ENCODE results near the gene ORMDL3.
A peak's percentile ranks its signal among the peaks of the same experiment; 100 is the strongest.
"Not testable (repeated sequence)": the region's sequence is repeated elsewhere in the genome, so short reads cannot be mapped to it uniquely, and the experiment has no call there.

Gene ORMDL3

GRCh38 chr17:39924691-39925055 lies 2.7 kb downstream of the ORMDL3 start:
- no peak for DNase-seq (ENCODE audit: low spot score)

GRCh38 chr17:39923836-39924690 lies 3.3 kb downstream of the ORMDL3 start:
- peak; percentile 65 for DNase-seq (ENCODE audit: low spot score)

DNA sequence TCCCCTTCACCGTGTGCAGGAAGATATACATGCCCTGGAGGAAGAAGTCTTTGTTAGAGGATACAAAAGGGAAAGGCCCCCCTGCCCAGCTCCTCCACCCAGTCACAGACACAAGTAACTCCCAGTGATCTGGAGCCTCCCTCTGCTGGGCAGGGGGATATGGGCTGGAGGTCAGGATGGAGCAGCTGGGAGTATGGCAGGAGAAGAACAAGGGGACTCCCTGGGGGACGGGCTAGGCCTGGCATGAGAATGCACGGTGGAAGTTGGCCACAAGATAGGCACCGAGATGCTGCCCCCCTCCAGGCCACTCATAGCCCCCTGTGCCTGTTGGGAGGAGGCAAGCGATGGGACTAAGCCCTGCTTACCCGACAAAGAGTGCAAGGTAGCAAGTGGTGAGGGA lies 4.2 kb downstream of the ORMDL3 start:
- DNase-seq (ENCODE audit: low spot score) = no peak

DNA sequence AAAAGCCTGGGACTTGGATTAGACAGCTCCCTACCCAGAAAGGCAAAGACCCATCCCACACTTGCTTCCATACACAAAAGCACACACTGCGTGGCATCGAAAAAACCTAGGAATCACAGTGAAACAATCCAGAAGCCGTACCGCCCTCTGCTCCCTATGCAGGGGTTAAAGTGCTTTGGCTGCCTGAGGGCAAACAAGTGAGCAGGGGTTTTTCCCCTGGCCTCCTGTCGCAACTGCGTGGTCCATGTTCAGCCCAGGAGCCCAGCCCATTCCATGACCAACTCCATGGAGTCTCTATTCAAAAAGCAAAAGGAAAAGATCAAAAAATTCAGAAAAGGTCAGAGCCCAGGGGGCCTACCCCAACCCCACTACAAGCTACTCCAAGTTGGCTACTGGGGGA lies 5.4 kb downstream of the ORMDL3 start:
- no peak for DNase-seq (ENCODE audit: low spot score)

GRCh38 chr17:39921323-39921722 lies 6.1 kb downstream of the ORMDL3 start:
- no peak for DNase-seq (ENCODE audit: low spot score)

DNA sequence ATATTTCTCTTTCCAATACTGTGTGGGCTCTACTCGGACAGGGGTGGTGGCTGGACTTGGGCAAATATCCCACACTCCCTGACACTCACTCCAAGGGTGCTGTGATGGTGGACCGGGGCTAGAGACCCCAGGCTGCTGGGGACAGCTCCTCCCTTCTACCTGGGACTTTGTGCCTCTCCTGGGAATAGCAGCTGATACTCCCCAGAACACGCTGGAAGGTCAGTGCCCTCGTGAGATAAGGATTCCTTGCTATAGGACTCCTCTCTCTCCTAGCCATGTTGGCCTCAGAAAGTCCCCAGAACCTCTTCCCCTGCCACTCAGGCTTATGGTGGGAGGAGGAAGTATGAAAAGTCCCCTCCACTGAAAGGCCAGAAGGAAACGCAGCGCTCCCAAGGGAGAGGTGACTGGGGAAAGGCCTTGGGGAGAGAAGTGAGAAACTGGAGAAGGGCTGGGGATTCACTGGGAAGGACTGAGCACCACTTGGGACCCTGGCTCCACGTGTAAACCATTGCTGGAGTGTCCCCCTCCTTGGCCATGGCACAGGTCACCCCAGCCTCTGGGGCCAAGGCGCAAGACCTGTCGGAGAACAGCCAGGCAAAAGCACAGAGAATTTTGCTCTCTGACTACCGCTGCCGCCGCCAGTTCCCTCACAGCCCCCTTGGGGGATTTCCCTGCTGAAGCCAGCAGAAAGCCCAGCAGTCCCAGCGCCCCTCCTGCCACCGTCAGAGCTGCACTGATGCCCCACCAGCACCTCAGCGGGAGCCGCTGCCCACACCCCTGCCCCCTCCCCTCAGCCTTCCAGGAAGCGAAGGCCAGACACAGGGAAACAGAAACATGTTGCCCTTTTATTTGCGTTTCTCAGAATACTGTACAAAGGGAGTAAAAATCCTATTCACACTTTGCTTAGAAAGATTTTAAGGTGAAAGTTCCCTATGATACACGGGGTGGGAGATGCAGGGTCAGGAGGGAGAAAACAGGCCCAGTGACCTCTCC lies 6.9 kb downstream of the ORMDL3 start:
- DNase-seq (ENCODE audit: low spot score) = no peak

DNA sequence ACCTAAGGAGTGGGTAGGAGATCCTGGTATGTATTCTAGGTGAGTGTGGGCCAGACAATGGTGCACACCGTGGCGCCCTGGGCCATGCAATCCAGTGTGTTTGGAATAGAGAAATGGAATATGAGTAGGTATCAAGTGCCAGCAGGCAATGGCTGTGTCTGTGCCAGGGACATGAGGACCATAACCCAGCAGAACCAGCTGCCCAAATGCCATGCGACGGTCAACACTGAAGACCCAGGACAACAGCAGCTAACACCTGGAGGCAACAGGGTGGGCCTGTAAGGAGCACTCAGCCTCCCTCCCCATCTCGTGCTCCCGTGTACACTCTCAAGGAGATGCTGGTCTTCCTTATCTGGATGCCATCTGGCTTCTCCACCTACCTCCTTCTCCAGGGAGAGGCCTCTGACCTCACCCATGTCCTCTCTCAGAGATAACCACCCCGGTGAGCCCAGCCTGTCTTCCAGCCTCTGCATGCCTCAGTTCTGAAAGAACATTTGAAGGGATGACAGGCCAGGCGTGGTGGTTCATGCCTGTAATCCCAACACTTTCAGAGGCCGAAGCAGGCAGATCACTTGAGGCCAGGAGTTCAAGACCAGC lies 8.2 kb downstream of the ORMDL3 start:
- DNase-seq (ENCODE audit: low spot score) = no peak

GRCh38 chr17:39916918-39917317 lies 10.5 kb downstream of the ORMDL3 start:
- no peak for DNase-seq (ENCODE audit: low spot score)

DNA sequence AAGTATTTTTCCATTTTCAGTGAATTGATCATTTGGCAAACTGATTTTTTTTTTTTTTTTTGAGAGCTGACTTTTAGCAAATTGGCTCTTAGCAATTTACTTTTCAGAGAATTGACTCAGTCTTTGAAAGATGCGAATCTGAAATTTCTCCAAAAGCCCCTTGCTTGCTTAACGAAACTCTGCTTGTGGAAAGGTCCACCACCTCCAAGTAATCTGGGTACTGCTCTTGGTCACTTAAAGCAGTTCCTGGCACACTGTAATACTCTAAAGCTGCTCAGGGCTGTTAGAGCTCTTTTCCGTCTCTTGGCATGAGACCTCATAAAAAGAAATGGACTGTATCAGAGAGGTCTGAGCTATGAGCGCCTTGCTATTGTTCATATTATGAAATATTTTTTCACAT lies 11.8 kb downstream of the ORMDL3 start:
- no peak for DNase-seq (ENCODE audit: low spot score)

GRCh38 chr17:39913989-39914388 lies 13.4 kb downstream of the ORMDL3 start:
- no peak for DNase-seq (ENCODE audit: low spot score)

- DNase-seq (ENCODE audit: low spot score) = no peak
These were observed 18.5 kb downstream of the ORMDL3 start for GRCh38 chr17:39908789-39909352.

DNA sequence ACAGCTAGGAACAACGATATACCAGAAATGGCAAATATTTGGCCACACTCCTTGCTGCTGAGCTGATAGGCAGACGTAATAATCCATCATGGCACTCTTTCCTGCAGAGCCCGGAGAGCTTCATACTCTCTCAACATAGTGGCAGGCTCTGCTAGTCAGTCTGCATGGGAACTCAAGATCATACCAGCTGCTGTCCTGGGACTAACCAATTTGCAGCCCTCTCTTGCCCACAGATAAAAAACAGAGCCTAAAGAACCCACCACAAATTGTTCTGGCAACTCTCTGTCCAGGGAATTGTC lies 22.5 kb downstream of the ORMDL3 start:
- peak; percentile 34 for DNase-seq (ENCODE audit: low spot score)

GRCh38 chr17:39903158-39903884 lies 24.1 kb downstream of the ORMDL3 start:
- no peak for DNase-seq (ENCODE audit: low spot score)

GRCh38 chr17:39902027-39902426 lies 25.4 kb downstream of the ORMDL3 start:
- not testable (repeated sequence) for DNase-seq (ENCODE audit: low spot score)

DNA sequence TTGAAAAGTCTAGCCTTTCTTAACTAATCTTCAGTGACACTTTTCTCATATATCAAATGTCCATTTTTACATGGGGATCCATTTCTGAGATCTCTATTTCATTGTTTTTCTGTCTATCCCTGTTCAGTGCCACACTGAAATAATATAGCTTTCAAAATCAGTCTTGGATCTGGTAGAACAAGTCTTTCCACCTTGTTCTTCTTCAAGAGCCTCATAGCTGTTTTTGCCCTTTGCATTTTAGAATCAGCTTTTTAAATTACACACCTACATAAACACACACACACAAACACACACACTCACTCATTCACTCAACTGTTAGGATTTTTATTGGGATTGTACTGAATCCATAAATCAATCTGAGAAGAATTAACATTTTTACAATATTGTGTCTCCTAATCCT lies 28.2 kb downstream of the ORMDL3 start:
- DNase-seq (ENCODE audit: low spot score) = no peak

DNA sequence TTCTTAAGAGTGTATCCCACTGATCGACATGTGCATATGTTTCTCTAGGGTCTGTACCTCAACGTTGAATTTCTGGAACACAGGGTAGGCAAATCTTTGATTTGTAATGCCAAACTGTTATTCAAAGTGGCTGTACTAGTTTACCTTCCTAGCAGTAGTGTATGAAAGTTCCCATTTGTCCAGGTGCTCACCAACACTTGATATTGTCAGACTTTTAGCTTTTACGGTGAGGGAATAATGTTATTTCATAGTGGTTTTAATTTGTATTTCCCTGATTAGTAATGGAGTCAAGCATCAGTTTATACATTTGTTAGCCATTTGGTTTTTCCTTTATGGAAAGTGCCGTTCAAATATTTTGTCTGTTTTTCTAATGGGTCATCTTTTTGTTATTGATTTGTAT lies 29.3 kb downstream of the ORMDL3 start:
- no peak for DNase-seq (ENCODE audit: low spot score)

GRCh38 chr17:39894681-39895376 lies 32.6 kb downstream of the ORMDL3 start:
- DNase-seq (ENCODE audit: low spot score) = no peak

DNA sequence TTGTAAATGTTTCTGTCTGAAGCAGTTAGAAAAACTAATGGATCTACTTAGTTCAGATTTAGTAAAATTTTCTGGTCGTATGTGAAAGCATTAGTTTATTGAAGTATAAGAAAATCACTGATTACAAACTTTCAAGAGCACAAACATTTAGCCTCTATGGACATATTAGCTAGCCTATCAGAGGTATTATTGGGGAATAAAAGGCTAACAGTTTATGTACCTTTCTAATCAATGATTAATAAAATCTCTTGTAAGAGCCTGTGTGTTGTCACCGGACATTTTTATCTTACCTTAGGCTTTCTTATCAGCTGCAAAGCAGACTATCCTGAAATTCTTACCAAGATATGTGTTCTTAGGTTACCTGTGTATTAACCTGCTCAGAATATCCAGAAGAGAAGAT lies 38.2 kb downstream of the ORMDL3 start:
- DNase-seq (ENCODE audit: low spot score) = no peak

DNA sequence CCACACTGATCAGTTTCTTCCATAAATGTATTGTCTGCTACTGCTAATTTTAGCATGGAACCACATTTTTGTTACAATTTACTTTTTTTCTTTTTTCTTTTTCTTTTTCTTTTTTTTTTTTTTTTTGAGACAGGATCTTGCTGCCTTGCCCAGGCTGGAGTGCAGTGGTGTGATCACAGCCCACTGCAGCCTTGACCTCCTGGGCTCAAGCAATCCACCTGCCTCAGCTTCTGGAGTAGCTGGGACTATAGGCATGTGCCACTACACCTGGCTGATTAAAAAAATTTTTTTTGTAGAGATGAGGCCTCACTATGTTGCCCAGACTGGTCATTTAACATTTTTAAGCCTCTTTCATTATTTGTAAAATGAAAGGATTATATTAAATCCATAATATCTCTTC lies 40.3 kb downstream of the ORMDL3 start:
- DNase-seq (ENCODE audit: low spot score) = no peak

GRCh38 chr17:39886102-39886501 lies 41.3 kb downstream of the ORMDL3 start:
- DNase-seq (ENCODE audit: low spot score) = not testable (repeated sequence)

- no peak for DNase-seq (ENCODE audit: low spot score)
These were observed 54.6 kb downstream of the ORMDL3 start for GRCh38 chr17:39872751-39873150.

Measured in ecto neural progenitor cell (in vitro differentiated cells).